AG10803 (cell line): ENCODE data around the gene KRTAP2-4.
"Not testable (repeated sequence)": the region's sequence is repeated elsewhere in the genome, so short reads cannot be mapped to it uniquely, and the experiment has no call there.

Experiments
- DNase-seq: peaks from one replicate; pipeline ENCODE4 v3.0.0; 2010; ENCODE audit warnings: low read depth
- H3K4me3 ChIP-seq: 2 replicates; pipeline ENCODE4 v1.5.1; 2011; ENCODE audit warnings: mild to moderate bottlenecking, low read length, control low read depth
- CTCF ChIP-seq: conservative IDR thresholded peaks from 2 replicates; pipeline ENCODE4 v1.5.1; 2011; ENCODE audit warnings: mild to moderate bottlenecking, low read length, control low read depth, inconsistent platforms

Gene KRTAP2-4

GRCh38 chr17:41065829-41066624, at the start of gene KRTAP2-4:
KRTAP2-4 (minus strand) TSS chr17:41065879; CDS start chr17:41065845, 34 bp downstream.
- peak; percentile 92 for DNase-seq

GRCh38 chr17:41111151-41111885, 45.6 kb upstream of the KRTAP2-4 start:
- DNase-seq, result no peak
- TF ChIP-seq CTCF, result no peak
- no peak overlapping the region for H3K4me3 ChIP-seq

More at GRCh38 chr17:41065829-41066624, at the start of gene KRTAP2-4:
- H3K4me3 ChIP-seq, result no peak within 1 kb of the TSS
- TF ChIP-seq CTCF, result no peak

GRCh38 chr17:41108728-41109386, 43.2 kb upstream of the KRTAP2-4 start:
- not testable (repeated sequence) for DNase-seq
- H3K4me3 ChIP-seq, result peak overlapping the region; percentile 30

GRCh38 chr17:41107941-41108450, 42.3 kb upstream of the KRTAP2-4 start:
- H3K4me3 ChIP-seq, result peak overlapping the region; percentile 30
- DNase-seq, result peak; percentile 34
- no peak for TF ChIP-seq CTCF

GRCh38 chr17:41105347-41105746, 39.7 kb upstream of the KRTAP2-4 start, which contains the start of gene KRTAP4-9:
KRTAP4-9 (plus strand) TSS chr17:41105389; CDS start chr17:41105389, 0 bp downstream.
- not testable (repeated sequence) for H3K4me3 ChIP-seq, DNase-seq

GRCh38 chr17:41104386-41105038, 38.8 kb upstream of the KRTAP2-4 start:
- not testable (repeated sequence) for H3K4me3 ChIP-seq
- peak; percentile 63 for DNase-seq

GRCh38 chr17:41103896-41104295, 38.2 kb upstream of the KRTAP2-4 start:
- DNase-seq, result no peak
- TF ChIP-seq CTCF, result no peak
- H3K4me3 ChIP-seq, result no peak overlapping the region

- no peak for DNase-seq
- no peak within 1 kb of the TSS for H3K4me3 ChIP-seq
- TF ChIP-seq CTCF, result no peak
These were observed 36.0 kb upstream of the KRTAP2-4 start, which contains the start of gene KRTAP4-16 for GRCh38 chr17:41101586-41102259. KRTAP4-16 (minus strand) TSS chr17:41102209; CDS start chr17:41102209, 0 bp downstream.

- peak; percentile 77 for DNase-seq
- H3K4me3 ChIP-seq, result not testable (repeated sequence)
These were observed 34.2 kb upstream of the KRTAP2-4 start for GRCh38 chr17:41099682-41100480.
